NCI-H526 treated with DMSO at 0.1 percent for 48 hours (cell line): Measurements from ENCODE around the gene TLCD3B.

ENCODE experiments used
- DNase-seq: peaks from one replicate; lab custom pipeline; 2025; lab: John Stamatoyannopoulos, UW

Gene TLCD3B, protein sequence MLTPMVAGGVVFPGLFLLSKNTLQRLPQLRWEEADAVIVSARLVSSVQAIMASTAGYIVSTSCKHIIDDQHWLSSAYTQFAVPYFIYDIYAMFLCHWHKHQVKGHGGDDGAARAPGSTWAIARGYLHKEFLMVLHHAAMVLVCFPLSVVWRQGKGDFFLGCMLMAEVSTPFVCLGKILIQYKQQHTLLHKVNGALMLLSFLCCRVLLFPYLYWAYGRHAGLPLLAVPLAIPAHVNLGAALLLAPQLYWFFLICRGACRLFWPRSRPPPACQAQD

DNA sequence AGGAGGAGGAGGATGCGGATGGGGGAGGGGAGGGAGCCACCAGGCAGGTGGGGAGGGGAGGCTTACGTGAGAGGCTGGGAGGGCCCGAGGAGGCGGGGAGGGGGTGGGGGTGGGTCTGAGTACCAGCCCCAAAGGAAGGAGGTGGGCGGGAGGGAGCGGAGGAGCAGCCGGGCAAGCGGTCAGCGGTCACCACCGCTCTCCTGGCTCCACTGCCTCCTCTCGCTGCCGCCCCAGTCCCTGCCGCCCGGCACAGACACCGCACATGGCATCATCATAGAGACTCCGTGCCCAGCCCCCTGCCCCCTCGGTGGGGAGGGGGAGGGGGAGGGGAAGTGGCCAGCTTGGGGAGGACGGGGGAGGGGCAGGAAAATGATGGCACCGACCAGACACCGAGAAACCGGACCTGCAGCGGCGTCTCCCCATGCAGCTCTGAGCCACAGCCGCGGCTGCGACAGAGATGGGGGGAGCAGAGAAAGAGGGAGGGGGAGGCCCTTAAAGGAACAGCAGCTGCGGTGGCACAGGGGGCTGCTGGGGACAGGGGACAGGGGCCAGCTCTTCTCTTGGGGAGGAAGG lies at the start of gene TLCD3B:
TLCD3B (minus strand) TSS at position 431 of the 573 bp plus-strand sequence. CDS start 744 bp downstream, outside the sequence.
- peak; percentile 37 for DNase-seq

DNA sequence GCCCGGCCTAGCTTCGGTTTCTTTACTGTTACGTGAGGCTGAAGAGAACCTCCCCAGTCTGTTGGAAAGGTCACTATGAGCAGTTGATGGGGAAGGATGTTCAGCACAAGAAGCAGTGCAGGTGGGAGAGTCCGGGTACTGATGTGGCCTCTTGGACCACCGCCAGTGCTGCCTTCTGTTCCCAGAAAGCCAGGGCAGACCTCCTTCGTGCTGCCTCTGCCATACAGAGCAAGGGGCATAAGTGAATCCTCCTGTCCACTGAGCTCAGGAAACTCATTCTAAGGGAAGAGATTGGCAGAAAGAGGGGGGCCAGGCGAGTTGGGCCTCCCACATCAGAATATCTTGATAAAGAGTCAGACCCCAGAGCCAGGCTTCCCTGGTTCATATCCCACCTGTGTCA lies 48.4 kb upstream of the TLCD3B start:
- DNase-seq: no peak

DNA sequence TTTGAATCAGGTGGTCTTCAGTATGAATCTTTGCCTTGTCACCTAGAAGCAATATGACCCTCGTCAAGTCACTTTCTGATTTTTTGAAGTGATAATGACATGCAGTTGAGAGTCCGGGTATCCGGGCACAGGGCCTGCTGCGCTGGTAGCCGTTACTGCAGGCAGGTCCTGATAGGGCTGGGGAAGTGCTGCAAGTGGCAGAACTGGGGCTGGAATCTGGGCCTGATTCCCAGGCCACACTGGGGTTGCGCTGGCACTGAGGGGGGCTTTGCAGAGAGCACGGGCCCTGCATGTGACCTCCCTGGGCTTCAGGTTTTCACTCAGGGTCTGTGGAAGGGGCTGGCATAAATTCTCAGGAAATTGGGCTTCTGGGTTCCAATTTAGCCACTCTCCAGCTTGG lies 47.7 kb upstream of the TLCD3B start:
- DNase-seq: no peak

DNA sequence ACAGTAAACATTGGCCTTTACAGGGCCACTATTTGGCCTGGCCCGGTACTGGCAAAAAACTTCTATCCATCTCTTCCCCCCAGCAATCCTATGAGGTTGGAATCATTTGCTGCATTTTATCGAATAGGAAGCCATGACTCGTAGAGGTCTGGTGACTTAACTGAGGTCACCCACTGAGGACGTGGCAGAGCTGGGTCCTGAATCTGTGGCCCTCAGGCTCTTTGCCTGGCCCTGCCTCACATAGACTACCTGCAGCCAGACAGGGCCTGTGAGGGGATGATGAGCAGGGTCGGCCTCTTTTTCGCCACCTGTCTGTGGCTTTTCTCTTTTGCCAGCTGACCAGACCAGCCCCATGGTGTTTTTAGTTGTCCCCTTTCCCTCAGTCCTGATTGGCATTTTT lies 46.6 kb upstream of the TLCD3B start:
- no peak for DNase-seq

DNA sequence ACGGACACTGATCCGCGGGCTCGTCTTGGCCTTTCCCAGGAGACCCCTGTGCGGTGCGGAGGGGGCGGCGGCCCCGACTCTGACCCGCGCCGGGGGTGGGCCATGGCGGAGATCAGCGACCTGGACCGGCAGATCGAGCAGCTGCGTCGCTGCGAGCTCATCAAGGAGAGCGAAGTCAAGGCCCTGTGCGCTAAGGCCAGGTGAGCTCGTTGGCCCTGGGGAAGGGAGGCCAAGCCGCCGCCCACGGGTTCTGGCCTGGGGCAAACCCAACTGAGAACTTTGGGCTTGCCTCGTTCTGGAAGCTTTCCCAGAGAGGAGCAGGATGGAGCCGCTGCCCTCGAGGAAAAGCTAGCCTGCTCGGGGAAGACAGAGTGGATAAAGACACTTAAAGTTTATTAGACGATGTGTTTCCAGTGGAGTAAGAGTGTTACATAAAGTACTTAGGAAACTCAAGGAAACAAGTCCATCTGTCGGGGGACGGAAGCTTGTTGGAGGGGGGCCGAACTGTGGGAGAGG lies 45.3 kb upstream of the TLCD3B start:
- DNase-seq: no peak

DNA sequence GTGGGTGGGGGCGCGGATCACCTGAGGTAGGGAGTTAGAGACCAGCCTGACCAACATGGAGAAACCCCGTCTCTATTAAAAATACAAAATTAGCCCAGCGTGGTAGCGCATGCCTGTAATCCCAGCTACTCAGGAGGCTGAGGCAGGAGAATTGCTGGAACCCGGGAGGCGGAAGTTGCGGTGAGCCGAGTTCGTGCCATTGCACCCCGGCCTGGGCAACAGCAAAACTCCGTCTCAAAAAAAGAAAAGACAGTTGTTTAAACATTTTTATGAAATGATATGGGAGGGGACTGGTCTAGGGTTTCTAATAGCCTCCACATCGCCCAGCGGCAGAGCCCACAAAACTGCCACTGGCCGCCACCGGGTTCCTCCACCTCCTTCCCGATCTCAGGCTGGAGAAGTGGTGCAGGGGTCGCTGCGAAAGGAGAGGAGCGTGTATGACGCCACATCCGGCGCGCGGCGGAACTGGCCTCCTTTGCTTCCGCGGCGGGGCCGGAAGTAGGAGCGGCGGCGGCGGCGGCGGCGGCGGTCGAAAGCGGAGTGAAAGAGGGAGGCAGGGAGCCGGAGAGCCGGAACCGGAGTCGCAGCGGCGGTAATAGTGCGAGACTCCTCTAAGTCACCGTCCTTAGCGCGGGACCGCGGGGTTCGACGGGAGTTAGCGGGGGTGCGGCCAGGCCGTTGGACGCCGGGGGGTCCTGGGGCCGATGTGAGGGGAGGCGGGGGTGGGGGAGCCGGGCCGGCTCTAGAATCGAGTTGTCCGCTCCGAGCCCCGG lies 44.6 kb upstream of the TLCD3B start, which contains the start of gene PPP4C:
PPP4C (plus strand) TSS at position 492 of the 773 bp plus-strand sequence. CDS start 384 bp downstream, outside the sequence.
- peak; percentile 74 for DNase-seq

DNA sequence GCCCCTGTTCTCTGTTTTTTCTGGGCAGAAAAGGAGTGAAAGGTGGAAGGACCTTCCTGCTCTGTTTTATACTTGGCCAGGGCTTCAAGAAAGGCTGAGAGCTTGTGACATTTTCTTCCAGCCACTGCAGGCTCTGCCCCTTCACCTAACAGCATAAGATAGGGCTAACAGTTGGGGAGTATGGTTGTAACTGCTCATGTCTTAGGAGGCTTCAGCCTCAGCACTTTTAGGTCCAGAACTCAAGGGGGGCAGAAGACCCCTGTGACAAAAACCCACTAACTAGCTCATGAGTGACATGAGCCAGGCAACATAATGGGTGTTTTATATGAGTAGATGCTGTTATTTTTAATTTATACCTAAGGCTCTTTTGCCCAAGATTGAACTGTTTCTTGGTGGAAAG lies 39.4 kb upstream of the TLCD3B start:
- DNase-seq: no peak

DNA sequence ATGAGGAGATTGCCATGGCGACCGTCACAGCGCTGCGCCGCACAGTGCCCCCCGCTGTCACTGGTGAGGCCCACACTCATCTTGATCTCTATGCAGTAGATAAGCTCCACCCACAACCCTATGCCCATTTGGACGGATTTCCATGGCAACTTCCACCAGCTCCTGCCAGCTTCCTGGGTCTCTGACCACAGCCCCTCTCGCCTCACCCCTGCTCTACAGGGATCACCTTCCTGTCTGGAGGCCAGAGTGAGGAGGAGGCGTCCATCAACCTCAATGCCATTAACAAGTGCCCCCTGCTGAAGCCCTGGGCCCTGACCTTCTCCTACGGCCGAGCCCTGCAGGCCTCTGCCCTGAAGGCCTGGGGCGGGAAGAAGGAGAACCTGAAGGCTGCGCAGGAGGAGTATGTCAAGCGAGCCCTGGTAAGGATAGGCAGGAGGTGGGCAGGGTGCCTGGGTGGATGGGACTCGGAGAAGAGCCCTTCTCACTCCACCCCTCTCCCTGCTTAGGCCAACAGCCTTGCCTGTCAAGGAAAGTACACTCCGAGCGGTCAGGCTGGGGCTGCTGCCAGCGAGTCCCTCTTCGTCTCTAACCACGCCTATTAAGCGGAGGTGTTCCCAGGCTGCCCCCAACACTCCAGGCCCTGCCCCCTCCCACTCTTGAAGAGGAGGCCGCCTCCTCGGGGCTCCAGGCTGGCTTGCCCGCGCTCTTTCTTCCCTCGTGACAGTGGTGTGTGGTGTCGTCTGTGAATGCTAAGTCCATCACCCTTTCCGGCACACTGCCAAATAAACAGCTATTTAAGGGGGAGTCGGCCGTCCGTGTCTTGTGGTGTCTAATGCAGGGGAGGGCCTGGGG lies 38.8 kb upstream of the TLCD3B start:
- no peak for DNase-seq

DNA sequence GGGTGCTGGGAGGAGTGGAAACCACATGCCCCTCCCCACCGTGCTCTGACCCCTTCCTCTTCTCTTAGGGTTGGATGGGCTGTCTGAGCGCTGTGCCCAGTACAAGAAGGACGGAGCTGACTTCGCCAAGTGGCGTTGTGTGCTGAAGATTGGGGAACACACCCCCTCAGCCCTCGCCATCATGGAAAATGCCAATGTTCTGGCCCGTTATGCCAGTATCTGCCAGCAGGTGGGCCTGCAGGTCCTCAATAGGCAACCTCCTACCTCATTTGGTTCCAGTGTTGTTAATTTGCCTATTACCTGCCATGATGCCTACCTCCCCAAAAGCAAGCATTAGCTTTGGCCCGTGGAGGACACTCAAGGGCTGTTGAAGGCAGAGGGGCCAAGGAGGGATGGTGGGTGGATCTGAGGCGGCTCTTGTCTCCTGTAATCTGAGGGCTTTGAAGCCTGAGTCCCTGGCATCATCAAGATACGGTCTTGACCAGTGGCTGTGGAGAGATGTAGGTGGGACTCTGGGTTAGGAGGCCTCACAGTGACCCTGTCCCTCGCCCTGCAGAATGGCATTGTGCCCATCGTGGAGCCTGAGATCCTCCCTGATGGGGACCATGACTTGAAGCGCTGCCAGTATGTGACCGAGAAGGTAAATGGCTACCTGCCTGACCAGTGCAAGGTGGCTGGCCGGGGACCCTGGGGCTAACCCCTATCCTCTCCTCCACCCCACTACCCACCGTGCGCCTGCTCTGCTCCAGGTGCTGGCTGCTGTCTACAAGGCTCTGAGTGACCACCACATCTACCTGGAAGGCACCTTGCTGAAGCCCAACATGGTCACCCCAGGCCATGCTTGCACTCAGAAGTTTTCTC lies 37.9 kb upstream of the TLCD3B start:
- peak; percentile 17 for DNase-seq

DNA sequence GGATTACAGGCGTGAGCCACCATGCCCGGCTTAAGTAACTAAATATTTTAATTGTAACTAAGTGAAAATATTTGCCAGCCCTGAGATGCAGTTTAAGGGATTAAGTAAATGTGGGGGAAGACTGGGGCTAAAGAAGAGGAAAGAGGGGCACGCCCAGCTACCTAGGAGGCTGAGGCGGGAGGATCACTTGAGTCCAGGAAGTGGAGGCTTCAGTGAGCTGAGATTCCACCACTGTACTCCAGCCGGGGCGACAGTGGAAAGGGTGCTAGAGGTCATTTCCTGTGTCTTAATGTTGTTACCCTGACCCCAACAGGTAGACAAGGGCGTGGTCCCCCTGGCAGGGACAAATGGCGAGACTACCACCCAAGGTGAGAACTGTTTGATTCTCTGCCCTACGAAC lies 37.3 kb upstream of the TLCD3B start:
- no peak for DNase-seq

DNA sequence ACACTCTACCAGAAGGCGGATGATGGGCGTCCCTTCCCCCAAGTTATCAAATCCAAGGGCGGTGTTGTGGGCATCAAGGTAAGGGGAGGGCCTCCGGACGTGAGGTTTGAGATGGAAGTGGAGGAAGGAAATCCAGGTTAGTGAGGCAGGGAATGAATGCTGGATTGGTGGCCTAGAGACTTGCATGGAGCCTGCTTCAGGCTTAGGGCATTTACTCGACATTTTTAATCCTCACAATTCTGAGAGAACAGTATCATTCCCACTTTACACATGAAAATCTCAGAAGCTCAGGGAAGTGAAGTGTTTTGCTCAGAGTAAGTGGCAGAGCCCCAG lies 36.5 kb upstream of the TLCD3B start:
- no peak for DNase-seq

DNA sequence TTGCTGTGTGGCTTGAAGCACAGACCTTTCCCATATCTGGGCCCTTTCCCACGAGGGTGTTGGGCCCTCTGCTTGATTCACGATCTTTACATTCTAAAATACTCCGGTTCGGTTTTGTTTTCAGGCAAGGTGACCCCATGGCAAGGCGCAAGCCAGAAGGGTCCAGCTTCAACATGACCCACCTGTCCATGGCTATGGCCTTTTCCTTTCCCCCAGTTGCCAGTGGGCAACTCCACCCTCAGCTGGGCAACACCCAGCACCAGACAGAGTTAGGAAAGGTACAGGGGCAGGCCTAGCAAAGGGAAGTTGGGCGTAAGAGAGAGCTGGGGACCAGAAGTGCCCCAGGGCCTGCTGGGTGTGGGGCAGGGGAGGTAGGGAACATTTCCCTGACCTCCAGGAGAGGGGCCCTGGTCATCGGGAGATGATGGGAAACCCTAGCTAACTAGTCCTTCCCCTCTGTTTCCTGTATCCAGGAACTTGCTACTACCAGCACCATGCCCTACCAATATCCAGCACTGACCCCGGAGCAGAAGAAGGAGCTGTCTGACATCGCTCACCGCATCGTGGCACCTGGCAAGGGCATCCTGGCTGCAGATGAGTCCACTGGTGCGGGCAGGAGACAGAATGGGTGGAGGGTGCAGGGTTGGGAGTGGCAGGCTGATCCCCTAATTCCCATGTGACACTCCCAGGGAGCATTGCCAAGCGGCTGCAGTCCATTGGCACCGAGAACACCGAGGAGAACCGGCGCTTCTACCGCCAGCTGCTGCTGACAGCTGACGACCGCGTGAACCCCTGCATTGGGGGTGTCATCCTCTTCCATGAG lies 35.9 kb upstream of the TLCD3B start:
- no peak for DNase-seq

DNA sequence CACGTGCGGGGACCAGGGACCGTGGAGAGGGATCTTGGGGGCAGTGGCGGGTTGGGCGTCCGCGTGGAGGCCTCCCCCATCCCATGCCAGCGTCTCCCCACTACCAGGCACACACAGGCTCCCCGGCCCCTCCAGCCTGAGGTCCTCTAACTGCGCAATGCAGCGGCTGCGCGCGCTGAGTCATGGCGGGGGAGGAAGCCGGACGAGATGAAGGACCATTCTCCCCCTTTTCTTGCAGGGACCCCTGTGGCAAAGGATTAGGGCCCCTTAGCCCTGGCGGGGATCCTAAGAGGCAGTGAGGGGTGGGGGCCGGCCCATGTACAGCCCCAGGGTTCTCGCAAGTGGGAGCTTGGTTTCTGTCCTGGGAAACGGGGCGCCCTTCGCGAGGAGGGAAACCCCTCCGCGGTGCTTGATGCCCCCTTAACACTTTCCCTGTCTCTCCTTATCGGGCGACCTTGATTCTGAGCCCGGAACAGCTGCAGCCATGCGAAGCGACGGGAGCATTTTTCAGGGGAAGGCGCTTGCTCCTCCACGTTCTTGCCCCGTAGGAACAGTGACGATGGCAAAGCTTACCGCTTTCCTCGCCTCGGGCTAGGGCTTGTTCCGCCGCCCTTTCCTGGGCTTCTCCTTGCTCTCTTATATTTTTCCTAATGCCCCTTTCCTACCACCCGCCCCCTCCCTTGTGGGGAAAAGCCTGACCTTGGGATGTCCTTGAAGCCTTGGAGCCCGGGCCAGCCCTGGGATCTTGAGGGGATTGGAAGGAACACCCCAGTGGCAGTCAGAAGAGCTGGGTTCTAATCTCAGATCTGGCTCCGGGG lies 35.1 kb upstream of the TLCD3B start:
- DNase-seq: no peak

DNA sequence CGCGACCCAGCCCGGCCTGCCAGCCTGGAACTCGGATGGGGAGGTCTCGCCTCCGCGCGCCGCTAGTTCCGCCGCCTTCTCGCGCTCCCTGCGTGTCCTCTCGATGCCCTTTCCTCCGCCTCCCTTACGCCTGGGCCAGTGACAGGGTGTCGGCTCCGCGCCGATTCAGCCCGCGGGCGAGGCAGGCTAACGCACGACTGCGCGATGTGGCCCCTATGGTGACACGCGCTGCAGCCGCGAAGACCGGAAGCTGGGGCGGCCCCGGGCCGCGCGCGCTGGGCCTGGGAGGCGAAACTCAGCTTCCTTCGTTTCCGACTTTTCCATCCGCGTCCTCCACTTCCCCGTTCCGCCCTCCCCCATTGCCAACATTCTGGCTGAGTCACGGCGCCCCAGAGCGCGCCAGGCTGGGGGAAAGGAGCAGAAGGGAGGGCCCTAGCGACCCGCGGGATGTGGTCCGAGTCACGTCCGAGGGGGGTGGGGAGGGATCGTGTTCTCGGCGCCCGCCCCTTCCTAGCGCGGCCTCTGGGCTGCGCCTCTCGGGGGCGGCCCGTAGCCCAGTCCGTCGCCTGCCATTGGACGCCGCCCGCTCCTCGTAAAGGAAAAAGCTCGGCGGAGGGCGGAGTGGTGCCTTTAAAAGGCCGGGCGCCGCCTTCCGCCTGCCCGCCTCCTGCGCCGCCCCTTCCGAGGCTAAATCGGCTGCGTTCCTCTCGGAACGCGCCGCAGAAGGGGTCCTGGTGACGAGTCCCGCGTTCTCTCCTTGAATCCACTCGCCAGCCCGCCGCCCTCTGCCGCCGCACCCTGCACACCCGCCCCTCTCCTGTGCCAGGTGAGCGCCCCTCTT lies 34.3 kb upstream of the TLCD3B start, which contains the start of gene ALDOA:
ALDOA (plus strand) TSS at position 659 of the 841 bp plus-strand sequence. CDS start 1,138 bp downstream, outside the sequence.
- peak; percentile 94 for DNase-seq

DNA sequence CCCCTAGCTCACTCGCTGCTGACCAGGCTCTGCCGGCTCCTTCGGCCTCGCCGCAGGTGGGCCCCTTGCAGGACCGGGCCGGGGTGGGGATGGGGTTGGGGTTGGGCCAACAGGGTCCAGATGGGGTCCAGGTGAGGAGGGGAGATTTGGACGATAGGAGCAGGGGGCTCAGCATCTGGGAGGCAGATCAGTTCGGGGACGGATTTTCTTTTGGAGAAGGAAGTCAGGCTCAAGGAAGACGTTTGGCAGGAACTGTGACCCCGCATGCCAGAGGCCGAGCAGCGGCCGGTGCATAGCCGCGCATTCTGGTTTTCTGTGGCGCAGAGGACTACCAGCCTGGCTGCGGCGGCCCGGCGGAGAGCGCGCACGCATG lies 33.6 kb upstream of the TLCD3B start:
- no peak for DNase-seq

DNA sequence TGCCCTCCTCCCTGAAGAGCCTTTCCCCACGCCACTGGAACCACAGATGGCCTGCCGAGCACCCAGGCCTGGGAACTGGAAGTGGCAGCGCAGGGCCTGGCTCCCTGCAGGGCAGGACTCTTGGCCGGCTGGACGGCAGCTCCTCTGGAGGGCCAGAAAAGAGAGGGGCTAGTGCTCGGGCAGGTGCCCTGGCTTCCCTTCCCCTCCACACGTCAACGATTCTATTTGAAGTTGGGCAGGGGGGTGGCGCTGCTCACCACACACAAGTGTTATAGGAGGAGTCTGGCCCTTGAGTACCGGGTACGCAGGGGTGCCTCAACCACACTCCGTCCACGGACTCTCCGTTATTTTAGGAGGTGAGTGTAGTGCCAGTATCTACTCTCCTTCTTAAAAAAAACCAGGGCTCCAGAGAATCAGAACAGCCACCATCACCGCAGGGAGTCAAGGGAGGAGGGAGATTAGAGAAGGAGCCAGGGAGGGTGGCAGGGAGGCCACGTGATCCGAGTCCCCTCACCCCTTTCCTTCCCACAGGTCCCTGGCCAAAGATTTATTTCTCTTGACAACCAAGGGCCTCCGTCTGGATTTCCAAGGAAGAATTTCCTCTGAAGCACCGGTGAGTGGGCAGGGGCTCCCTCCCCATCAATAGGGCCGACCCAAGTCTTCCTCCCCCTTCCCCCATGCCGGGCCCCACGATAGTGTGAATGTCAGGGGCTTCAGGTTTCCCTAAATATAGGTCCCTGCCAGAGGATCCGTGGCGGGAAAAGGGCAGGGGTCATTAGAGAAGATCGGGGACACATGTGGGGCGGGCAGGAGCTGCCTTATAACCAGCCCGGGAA lies 33.0 kb upstream of the TLCD3B start:
- DNase-seq: peak; percentile 42

DNA sequence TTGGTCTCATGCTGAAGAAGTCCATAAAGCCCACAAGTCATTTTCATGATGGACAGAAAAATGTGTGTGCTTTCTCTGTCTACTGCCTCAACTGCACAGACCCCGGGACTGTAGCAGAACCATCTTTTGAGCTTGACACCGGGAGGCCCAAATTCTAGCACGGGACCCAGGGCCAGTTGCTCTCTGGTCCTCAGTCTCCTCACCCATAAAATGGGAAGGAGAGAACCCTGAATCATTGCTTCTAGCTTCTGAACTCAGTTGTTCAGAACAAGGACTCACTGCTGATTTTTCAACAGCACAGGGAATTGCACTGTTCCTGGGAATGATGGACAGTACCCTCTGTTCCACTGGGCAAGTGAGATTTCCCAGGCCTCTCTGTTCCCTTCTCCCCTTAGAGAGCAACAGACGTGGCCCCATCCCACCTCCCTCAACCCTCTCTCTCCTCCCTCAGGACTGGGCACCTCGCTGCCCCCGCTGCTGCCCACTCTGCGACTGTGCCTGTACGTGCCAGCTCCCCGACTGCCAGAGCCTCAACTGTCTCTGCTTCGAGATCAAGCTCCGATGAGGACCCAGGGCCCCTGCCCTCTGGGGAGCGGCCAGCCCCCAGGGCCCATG lies 32.3 kb upstream of the TLCD3B start:
- DNase-seq: no peak
